SK-N-MC (cell line): Measurements from ENCODE around the gene CRACR2A.

ENCODE experiments used
- EZH2 ChIP-seq: fragments of 200-600 bp; sonication (generic); IDR thresholded peaks from one replicate; pipeline ENCODE4 v1.6.1; 2017; ENCODE audit warnings: antibody characterized with exemption
- POLR2AphosphoS5 ChIP-seq: IDR thresholded peaks from 2 replicates; pipeline ENCODE4 v1.6.1; 2012; ENCODE audit warnings: mild to moderate bottlenecking, low read depth, low read length, borderline replicate concordance

DNA sequence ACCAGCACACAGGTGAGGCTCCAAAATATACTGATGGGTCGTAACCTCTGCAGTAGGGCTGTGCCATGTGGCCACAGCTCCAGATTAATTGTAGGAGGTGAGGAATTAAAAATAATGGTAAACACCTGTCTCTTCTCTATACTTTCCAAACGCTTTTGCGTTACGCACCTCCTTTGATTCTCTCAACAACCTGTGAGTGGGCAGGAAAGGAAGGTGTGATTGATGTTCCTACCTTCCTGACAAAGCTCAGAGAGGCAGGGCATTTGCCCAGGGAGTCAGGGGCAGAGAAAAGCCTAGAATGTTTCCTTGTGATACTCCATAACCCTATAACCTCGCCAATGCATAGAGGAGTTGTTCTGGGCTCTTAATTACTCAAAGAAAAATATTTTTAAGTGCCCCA, 137.0 kb downstream of the CRACR2A start:
- TF ChIP-seq EZH2 (no peak), POLR2AphosphoS5 (no peak)
